Activated CD4-positive, CD25-positive, alpha-beta regulatory T cell (primary cell): ENCODE measurements around the gene STKLD1.
"Not testable (repeated sequence)": the region's sequence is repeated elsewhere in the genome, so short reads cannot be mapped to it uniquely, and the experiment has no call there.

Experiments
- DNase-seq, 4 experiments: peaks; one replicate each; lab custom pipeline; 2025; lab: John Stamatoyannopoulos, UW

STKLD1 gene

DNA sequence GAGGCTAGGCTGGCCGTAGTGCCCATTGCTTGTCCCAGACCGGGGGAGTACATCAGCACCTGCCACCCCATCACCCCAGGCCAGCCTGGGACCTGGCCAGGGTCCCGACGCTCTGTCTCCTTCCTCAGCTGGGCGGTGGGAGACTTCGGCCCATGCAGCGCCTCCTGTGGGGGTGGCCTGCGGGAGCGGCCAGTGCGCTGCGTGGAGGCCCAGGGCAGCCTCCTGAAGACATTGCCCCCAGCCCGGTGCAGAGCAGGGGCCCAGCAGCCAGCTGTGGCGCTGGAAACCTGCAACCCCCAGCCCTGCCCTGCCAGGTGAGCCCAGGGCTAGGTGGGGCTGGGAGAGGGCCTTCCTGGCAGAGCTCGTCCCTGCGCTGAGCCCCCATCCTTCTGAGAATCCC is 67.1 kb downstream of the STKLD1 start:
- DNase-seq = no peak

DNA sequence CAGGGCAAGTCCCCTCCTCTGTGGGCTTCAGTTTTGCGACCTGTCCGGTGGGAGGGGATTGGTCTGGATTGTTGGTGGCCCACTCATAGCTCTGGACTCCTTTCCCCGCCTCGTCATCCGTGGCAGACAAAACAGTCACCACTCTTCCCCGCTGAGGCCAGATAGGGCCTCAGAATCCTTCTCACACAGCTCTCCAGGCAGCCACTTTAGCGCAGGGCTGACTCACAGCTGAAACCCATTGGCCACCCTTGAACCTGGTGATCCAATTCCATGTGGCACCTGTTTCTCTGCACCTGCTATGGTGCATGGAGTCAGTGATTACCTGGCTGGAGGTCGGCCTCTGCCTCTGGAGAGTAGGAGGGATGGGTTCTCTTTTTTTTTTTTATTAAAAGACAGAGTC is 67.8 kb downstream of the STKLD1 start:
- DNase-seq = no peak

DNA sequence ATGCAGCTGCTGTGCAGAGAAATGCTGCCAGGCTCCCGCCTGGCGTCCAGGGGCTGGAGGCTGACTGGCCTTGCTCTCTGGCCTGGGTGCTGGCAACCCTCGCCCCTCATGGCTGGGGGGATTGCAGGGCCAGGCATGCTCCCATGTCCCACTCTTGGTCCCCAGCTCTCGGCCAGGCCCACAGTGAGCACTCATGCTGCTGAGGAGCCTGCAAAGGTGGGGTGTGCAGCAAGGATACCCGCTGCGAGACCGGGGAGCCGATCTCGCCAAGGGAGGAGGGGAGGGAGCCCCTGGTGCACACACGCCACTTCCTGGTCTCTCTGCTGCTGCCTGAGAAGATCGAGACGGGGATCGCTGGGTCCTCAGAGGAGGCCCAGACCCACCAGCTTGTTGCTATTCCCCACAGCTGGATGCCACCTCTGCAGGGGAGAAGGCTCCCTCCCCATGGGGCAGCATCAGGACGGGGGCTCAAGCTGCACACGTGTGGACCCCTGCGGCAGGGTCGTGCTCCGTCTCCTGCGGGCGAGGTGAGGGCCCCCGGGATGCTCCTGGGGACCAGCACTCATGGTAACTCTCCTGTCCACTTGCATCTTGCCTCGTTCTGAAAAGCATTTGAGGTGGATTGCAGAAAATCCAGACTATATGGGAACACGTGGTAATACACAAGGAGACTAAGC is 69.3 kb downstream of the STKLD1 start:
- no peak for DNase-seq

DNA sequence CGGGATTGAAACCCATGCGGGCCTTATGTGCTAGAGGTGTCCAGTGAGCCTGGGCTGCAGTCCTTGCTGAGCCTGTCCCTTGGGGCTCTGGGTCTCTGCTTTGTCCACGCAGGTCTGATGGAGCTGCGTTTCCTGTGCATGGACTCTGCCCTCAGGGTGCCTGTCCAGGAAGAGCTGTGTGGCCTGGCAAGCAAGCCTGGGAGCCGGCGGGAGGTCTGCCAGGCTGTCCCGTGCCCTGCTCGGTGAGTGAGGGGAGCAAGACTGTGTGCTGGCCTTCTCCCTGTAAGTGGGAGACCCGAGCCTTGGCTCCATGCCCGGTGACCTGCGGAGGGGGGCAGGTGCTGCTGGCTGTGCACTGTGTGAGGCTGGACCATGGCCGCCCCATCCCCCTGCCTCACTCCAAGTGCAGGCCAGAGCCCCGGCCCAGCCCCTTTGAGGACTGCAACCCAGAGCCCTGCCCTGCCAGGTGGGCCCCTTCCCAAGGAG is 72.4 kb downstream of the STKLD1 start:
- DNase-seq = no peak

DNA sequence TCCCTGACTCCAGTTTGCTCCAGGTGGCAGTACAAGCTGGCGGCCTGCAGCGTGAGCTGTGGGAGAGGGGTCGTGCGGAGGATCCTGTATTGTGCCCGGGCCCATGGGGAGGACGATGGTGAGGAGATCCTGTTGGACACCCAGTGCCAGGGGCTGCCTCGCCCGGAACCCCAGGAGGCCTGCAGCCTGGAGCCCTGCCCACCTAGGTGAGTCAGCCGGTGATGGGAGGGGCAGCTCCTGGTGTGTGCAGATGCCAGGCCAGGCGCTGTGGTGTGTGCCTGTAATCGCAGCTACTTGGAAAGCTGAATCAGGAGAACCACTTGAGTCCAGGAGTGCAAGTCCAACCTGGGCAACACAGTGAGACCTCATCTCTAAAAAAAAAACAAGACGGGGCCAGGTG is 73.6 kb downstream of the STKLD1 start:
- DNase-seq = no peak

DNA sequence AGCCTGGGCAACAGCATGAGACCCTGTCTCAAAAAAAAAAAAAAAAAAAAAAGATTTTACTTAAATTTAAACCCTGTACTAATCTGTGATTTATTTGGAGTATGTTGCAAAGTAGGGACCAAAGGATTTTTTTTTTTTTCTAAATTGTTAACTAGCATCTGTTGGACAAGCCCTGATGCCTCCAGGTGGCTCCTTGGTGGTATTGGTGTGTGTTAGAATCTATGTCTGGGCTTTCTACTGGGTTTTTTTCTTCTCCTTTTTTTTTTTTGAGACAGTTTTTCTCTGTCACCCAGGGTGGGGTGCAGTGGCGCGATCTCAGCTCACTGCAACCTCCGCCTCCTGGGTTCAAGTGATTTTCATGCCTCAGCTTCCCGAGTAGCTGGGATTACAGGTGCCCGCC is 75.7 kb downstream of the STKLD1 start:
- DNase-seq = not testable (repeated sequence)

DNA sequence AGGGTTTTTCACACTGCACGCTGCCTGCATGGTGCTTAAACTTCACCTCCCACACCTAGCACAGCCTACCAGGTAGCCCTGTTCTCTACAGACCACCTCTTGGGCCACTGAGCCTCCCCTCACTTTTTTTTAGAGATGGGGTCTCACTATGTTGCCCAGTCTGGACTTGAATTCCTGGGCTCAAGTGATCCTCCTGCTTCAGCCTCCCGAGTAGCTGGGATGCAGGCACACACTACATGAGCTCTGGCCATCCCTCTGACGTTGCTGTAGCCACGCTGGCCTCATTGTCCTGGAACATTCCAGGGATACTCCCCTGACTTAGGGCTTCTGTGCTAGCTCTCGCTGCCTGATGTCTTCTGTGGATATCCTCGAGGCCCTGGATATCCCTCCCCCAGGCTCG is 76.4 kb downstream of the STKLD1 start:
- no peak for DNase-seq

DNA sequence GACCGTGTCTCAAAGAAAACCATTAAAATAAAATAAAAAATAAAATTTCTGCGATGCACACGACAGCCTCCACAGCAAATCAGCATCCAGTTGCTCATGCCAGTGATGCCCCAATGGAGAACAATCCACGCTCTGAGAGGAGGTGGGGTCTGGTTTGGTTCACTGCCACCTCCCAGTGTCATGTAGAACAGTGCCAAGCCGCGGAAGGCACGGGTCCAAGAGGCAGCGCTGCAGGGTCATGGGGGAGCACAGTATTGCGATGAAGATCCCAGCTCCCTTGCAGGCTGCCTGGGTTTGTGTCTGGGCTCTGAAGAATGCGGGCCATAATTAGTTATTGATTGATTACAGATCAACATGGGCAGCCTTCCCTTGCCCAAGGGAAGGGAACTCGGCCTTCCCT is 77.5 kb downstream of the STKLD1 start:
- DNase-seq = no peak

DNA sequence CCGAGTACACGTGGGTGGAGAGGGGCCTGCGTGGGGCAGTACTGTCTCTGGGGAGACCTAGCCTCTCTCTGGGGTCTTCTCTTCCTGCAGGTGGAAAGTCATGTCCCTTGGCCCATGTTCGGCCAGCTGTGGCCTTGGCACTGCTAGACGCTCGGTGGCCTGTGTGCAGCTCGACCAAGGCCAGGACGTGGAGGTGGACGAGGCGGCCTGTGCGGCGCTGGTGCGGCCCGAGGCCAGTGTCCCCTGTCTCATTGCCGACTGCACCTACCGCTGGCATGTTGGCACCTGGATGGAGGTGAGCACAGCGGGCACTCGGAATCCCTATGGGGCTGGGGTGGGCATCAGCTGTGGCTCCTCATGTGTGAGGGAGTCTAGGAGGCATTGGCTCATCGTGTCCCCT is 78.2 kb downstream of the STKLD1 start:
- DNase-seq = no peak

DNA sequence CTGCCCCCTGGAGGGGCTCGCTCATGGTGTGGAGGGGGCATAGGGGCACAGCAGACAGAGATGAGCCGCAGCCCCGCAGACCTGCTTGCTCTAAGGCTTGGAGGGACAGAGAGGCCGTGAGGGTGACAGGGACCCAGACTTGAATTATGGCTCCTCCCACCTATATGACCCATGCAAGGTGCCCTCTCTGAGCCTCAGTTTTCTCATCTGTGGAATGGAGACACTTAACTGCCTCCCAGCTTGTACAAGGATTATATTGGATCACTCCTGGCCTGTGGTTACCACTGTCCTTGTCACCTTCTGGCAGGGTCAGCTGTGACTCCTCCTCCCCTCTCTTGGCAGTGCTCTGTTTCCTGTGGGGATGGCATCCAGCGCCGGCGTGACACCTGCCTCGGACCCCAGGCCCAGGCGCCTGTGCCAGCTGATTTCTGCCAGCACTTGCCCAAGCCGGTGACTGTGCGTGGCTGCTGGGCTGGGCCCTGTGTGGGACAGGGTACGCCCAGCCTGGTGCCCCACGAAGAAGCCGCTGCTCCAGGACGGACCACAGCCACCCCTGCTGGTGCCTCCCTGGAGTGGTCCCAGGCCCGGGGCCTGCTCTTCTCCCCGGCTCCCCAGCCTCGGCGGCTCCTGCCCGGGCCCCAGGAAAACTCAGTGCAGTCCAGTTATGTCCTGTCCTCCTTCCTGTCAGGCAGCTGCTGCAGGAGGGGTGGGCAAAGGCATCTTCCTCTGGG is 78.9 kb downstream of the STKLD1 start:
- DNase-seq = no peak
